Breast epithelium (tissue), 4 donors: Measurements from ENCODE around the gene FAU. TPM values are rescaled to one million over a fixed set of nuclear protein-coding genes. Genes with fewer than 3 reads are reported as not detected.

Experiments
- DNase-seq, 2 donors: peaks; one replicate each; pipeline ENCODE4 v3.0.0-alpha.2; 2019; ENCODE audit warnings: low spot score in 2 of 2
- H3K27ac ChIP-seq, 2 donors: fragments of 200-600 bp; sonication (generic) in 1 of 2; one replicate each; pipeline ENCODE4 v1.5.1; 2016 to 2019; ENCODE audit warnings: mild to moderate bottlenecking in 1 of 2
- H3K27me3 ChIP-seq, 2 donors: fragments of 200-600 bp; sonication (generic) in 1 of 2; one replicate each; pipeline versions ENCODE4 v1.5.1 to v1.6.0; 2017 to 2019; ENCODE audit warnings: control low read depth in 1 of 2, mild to moderate bottlenecking in 1 of 2
- H3K36me3 ChIP-seq: fragments of 200-600 bp; one replicate; pipeline ENCODE4 v1.5.1; 2019
- H3K4me1 ChIP-seq, 2 donors: fragments of 200-600 bp; sonication (generic); one replicate each; pipeline ENCODE4 v1.5.1; 2016 to 2019; ENCODE audit warnings: control low read depth in 1 of 2
- H3K4me3 ChIP-seq, 3 donors: fragments of 200-600 bp; sonication (generic); 1 replicate in 2 of 3; 2 replicates in 1 of 3; pipeline ENCODE4 v1.5.1; 2016 to 2019; ENCODE audit warnings: mild to moderate bottlenecking in 3 of 3, moderate library complexity in 2 of 3
- H3K9me3 ChIP-seq, 2 donors: fragments of 200-600 bp; sonication (generic) in 1 of 2; one replicate each; pipeline ENCODE4 v1.5.1; 2016 to 2019; ENCODE audit warnings: control low read depth in 1 of 2
- CTCF ChIP-seq, 3 donors: fragments of 450-650 bp; IDR thresholded peaks; one replicate each; pipeline ENCODE4 v1.5.1; 2016 to 2017; ENCODE audit warnings: antibody characterized with exemption in 3 of 3, mild to moderate bottlenecking in 3 of 3, moderate library complexity in 3 of 3
- POLR2A ChIP-seq: fragments of 450-650 bp; IDR thresholded peaks from one replicate; pipeline ENCODE4 v1.6.1; 2016; ENCODE audit warnings: antibody characterized with exemption, mild to moderate bottlenecking, moderate library complexity
- POLR2AphosphoS5 ChIP-seq, 3 donors: sonication (generic); formaldehyde crosslinking; IDR thresholded peaks; one replicate each; pipeline ENCODE4 v1.6.1; 2017; ENCODE audit warnings: antibody characterized with exemption in 3 of 3
- intact Hi-C: fragments of 100-400 bp; cut with DNase I; formaldehyde crosslinking; loops from one replicate; pipeline ENCODE4 v1.15.1; 2023; ENCODE audit warnings: low total_unique reads
- total RNA-seq, 3 donors: library from RNA; depleted of rRNA; stranded (reverse); fragments of >200 nt; gene quantifications; one replicate each; pipeline ENCODE4 v1.1.0, GENCODE V29; 2016

FAU gene
- total RNA-seq, 3 donors from 2014 or later: 786 to 1,230 (median 855) TPM

- peak overlapping the region; percentile 96 for H3K27ac ChIP-seq
- no peaks in the 10 kb centered on the region for H3K27me3 ChIP-seq
- H3K4me3 ChIP-seq: peak overlapping the region in 2 of 3 donors; percentile 86 to 91
- no peak for DNase-seq
- TF ChIP-seq POLR2AphosphoS5 (IDR thresholded peaks at IDR 0.05) (no peak), CTCF (IDR thresholded peaks at IDR 0.05) (no peak), POLR2A (no peak)
- H3K4me1 ChIP-seq: peaks cover 0 to 5% of the 10 kb centered on the region in 2 donors
- intact Hi-C loops: no loop called here
- H3K36me3 ChIP-seq: no peaks in the 10 kb centered on the region
- H3K9me3 ChIP-seq: no peaks in the 10 kb centered on the region
Measured at GRCh38 chr11:65095427-65095826, 26.5 kb downstream of the FAU start.

GRCh38 chr11:65090628-65091027 lies 31.3 kb downstream of the FAU start:
- H3K27ac ChIP-seq: no peak overlapping the region
- TF ChIP-seq CTCF (IDR thresholded peaks at IDR 0.05) (no peak), POLR2A (no peak), POLR2AphosphoS5 (IDR thresholded peaks at IDR 0.05) (no peak)
- H3K4me3 ChIP-seq: no peak overlapping the region
- intact Hi-C loops: no loop called here
- DNase-seq: no peak
- H3K9me3 ChIP-seq: no peaks in the 10 kb centered on the region
- H3K36me3 ChIP-seq: peaks cover 7% of the 10 kb centered on the region
- H3K4me1 ChIP-seq: no peaks in the 10 kb centered on the region
- H3K27me3 ChIP-seq: no peaks in the 10 kb centered on the region

GRCh38 chr11:65089621-65090020 lies 32.3 kb downstream of the FAU start:
- intact Hi-C loops: no loop called here
- peaks cover 7% of the 10 kb centered on the region for H3K36me3 ChIP-seq
- H3K9me3 ChIP-seq: no peaks in the 10 kb centered on the region
- no peaks in the 10 kb centered on the region for H3K4me1 ChIP-seq
- TF ChIP-seq POLR2A (no peak), CTCF (IDR thresholded peaks at IDR 0.05) (no peak), POLR2AphosphoS5 (IDR thresholded peaks at IDR 0.05) (no peak)
- no peak for DNase-seq
- H3K4me3 ChIP-seq: no peak overlapping the region
- H3K27ac ChIP-seq: no peak overlapping the region
- no peaks in the 10 kb centered on the region for H3K27me3 ChIP-seq

- DNase-seq: no peak
- TF ChIP-seq POLR2AphosphoS5 (IDR thresholded peaks at IDR 0.05): no peak
- TF ChIP-seq POLR2A: no peak
- no peak for TF ChIP-seq CTCF (IDR thresholded peaks at IDR 0.05)
- no peaks in the 10 kb centered on the region for H3K9me3 ChIP-seq
- H3K27ac ChIP-seq: no peak overlapping the region
- no peak overlapping the region for H3K4me3 ChIP-seq
- intact Hi-C loops: no loop called here
- no peaks in the 10 kb centered on the region for H3K27me3 ChIP-seq
- peaks cover 7% of the 10 kb centered on the region for H3K36me3 ChIP-seq
- H3K4me1 ChIP-seq: no peaks in the 10 kb centered on the region
Measured at GRCh38 chr11:65087827-65088226, 34.1 kb downstream of the FAU start.

- H3K4me1 ChIP-seq: no peaks in the 10 kb centered on the region
- H3K36me3 ChIP-seq: peaks cover 7% of the 10 kb centered on the region
- H3K27ac ChIP-seq: no peak overlapping the region
- intact Hi-C loops: no loop called here
- H3K4me3 ChIP-seq: no peak overlapping the region
- H3K27me3 ChIP-seq: no peaks in the 10 kb centered on the region
- TF ChIP-seq CTCF (IDR thresholded peaks at IDR 0.05): no peak
- TF ChIP-seq POLR2A: no peak
- no peak for TF ChIP-seq POLR2AphosphoS5 (IDR thresholded peaks at IDR 0.05)
- DNase-seq: no peak
- no peaks in the 10 kb centered on the region for H3K9me3 ChIP-seq
Measured at GRCh38 chr11:65087216-65087615, 34.7 kb downstream of the FAU start.
